ENCODE data around the gene TRAPPC5. TPM values are rescaled to one million over a fixed set of nuclear protein-coding genes. Genes with fewer than 3 reads are reported as not detected.
A peak's percentile ranks its signal among the peaks of the same experiment; 100 is the strongest.

Gene TRAPPC5
- total and polyA plus RNA-seq, 10 donors, result 47.2 to 159 (median 86.0) TPM

- 2 to 9% (median 6%) methylated on average over 40 to 43 of the region's 43 CpGs for WGBS, 5 donors
- intact Hi-C loops (cut with DNase I; ENCODE audit: low total_unique reads), result loop anchor here (5.0 kb wide), 2 partner anchors 114 to 116 kb away; no protein-coding TSS in a partner anchor
- Histone ChIP-seq H3K27ac (peak overlapping the region; percentile 78 to 98 (median 96)), H3K27me3 (replicated peaks in 1 of 7) (peaks cover 0 to 34% (median 14%) of the 10 kb centered on the region in 7 donors), H3K4me1 (peaks cover 6 to 72% (median 35%) of the 10 kb centered on the region in 6 donors), H3K4me3 (peak overlapping the region; percentile 78 to 100 (median 94)), H3K36me3 (peaks cover 0 to 44% (median 29%) of the 10 kb centered on the region in 6 donors), H3K9me3 (no peaks in the 10 kb centered on the region)
- DNase-seq, result peak; percentile 94
- TF ChIP-seq POLR2AphosphoS5 (IDR thresholded peaks at IDR 0.05) (peak in 2 of 3 donors; percentile 37 to 78), POLR2A (IDR thresholded peaks at IDR 0.05) (no peak), CTCF (IDR thresholded peaks at IDR 0.05 in 8 of 11, conservative IDR thresholded peaks at IDR 0.05 in 3 of 11) (peak in 10 of 11 experiments; percentile 40 to 79 (median 65))
Measured at GRCh38 chr19:7681340-7682174, 924 bp downstream of the TRAPPC5 start.

- H3K4me3 ChIP-seq, result peak overlapping the region in 6 of 8 donors; percentile 78 to 97 (median 92)
- TF ChIP-seq POLR2AphosphoS5 (IDR thresholded peaks at IDR 0.05) (peak in 2 of 3 donors; percentile 23 to 56), CTCF (IDR thresholded peaks at IDR 0.05 in 8 of 11, conservative IDR thresholded peaks at IDR 0.05 in 3 of 11) (no peak)
- H3K36me3 ChIP-seq, result peaks cover 0 to 44% (median 29%) of the 10 kb centered on the region in 6 donors
- WGBS, 5 donors, result 84 to 94% (median 86%) methylated on average over 53 to 74 of the region's 74 CpGs
- intact Hi-C loops (cut with DNase I; ENCODE audit: low total_unique reads), result loop anchor here (5.0 kb wide), 2 partner anchors 115 kb away; no protein-coding TSS in a partner anchor
- DNase-seq, result peak; percentile 88
- H3K27ac ChIP-seq, result peak overlapping the region in 7 of 8 donors; percentile 91 to 98 (median 97)
- H3K9me3 ChIP-seq, result no peaks in the 10 kb centered on the region
- peaks cover 0 to 27% (median 8%) of the 10 kb centered on the region in 7 donors for H3K27me3 ChIP-seq (replicated peaks in 1 of 7)
- H3K4me1 ChIP-seq, result peaks cover 6 to 64% (median 31%) of the 10 kb centered on the region in 6 donors
Measured at GRCh38 chr19:7682175-7682855, 1.7 kb downstream of the TRAPPC5 start.

- intact Hi-C loops (cut with DNase I; ENCODE audit: low total_unique reads), result no loop called here
- peaks cover 0 to 53% (median 29%) of the 10 kb centered on the region in 6 donors for H3K36me3 ChIP-seq
- no peak overlapping the region for H3K27ac ChIP-seq
- H3K4me3 ChIP-seq, result no peak overlapping the region
- DNase-seq, result peak; percentile 69
- H3K27me3 ChIP-seq (replicated peaks in 1 of 7), result peaks cover 0 to 18% (median 0%) of the 10 kb centered on the region in 7 donors
- 70 to 76% (median 72%) methylated on average over 19 of the region's 19 CpGs for WGBS, 5 donors
- TF ChIP-seq POLR2A (IDR thresholded peaks at IDR 0.05), result no peak
- TF ChIP-seq POLR2AphosphoS5 (IDR thresholded peaks at IDR 0.05), result peak in 2 of 3 donors; percentile 10 to 55
- H3K9me3 ChIP-seq, result no peaks in the 10 kb centered on the region
- peaks cover 2 to 41% (median 14%) of the 10 kb centered on the region in 6 donors for H3K4me1 ChIP-seq
Measured at GRCh38 chr19:7685546-7686445, 5.2 kb downstream of the TRAPPC5 start.

- DNase-seq, result peak; percentile 69
- H3K4me3 ChIP-seq, result no peak overlapping the region
- no peak overlapping the region for H3K27ac ChIP-seq
- TF ChIP-seq POLR2AphosphoS5 (IDR thresholded peaks at IDR 0.05) (peak; percentile 27 to 73 (median 40)), POLR2A (IDR thresholded peaks at IDR 0.05) (no peak), CTCF (IDR thresholded peaks at IDR 0.05 in 8 of 11, conservative IDR thresholded peaks at IDR 0.05 in 3 of 11) (no peak)
- intact Hi-C loops (cut with DNase I; ENCODE audit: low total_unique reads), result no loop called here
- peaks cover 0 to 50% (median 29%) of the 10 kb centered on the region in 6 donors for H3K36me3 ChIP-seq
- H3K27me3 ChIP-seq (replicated peaks in 1 of 7), result peaks cover 0 to 18% (median 0%) of the 10 kb centered on the region in 7 donors
- peaks cover 0 to 30% (median 9%) of the 10 kb centered on the region in 6 donors for H3K4me1 ChIP-seq
- H3K9me3 ChIP-seq, result no peaks in the 10 kb centered on the region
- 87 to 92% (median 90%) methylated on average over 12 of the region's 12 CpGs for WGBS, 5 donors
Measured at GRCh38 chr19:7687177-7687576, 6.5 kb downstream of the TRAPPC5 start.

All from spleen (tissue), 11 donors.